Measurements from ENCODE around the gene PGC.

DNA sequence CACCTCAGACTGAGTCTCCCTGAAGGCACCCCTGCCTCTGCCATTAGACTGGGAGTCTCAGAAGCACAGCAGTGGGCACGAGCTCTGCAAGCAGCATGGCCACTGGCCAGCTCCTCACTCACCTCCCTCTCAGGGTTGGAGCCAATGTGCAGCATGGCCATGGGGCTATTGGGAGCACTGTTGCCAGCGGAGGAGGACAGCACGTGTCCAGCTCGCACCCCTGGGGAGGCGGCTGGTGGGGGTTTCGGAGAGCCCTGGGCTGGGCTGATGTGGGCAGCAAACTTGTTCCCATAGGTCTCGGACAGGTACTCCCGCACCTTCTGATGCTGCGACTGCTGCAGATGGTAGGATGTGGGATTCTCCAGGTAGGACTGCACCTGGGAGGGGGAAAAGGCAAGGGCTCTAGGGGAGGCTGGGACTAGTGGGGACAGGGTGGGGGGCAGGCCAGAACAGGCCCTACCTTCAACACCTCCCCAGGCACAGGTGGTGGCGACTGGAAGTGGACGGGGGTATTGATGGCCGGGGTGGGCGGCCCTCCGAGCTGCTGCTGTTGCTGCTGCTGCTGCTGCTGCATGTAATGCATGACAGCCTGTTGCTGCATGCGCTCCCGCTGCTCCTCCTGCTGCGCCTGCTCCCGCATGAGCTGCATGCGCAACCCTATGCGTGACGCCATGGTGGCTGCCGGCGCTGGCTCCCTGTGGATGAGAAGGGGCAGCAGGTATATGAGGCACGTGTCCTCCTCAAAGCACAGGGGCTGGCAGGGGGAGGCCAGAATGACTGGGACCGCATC, 56.5 kb downstream of the PGC start:
- no peak for TF ChIP-seq POLR2A (IDR thresholded peaks at IDR 0.05)
- TF ChIP-seq, protein P1, sequence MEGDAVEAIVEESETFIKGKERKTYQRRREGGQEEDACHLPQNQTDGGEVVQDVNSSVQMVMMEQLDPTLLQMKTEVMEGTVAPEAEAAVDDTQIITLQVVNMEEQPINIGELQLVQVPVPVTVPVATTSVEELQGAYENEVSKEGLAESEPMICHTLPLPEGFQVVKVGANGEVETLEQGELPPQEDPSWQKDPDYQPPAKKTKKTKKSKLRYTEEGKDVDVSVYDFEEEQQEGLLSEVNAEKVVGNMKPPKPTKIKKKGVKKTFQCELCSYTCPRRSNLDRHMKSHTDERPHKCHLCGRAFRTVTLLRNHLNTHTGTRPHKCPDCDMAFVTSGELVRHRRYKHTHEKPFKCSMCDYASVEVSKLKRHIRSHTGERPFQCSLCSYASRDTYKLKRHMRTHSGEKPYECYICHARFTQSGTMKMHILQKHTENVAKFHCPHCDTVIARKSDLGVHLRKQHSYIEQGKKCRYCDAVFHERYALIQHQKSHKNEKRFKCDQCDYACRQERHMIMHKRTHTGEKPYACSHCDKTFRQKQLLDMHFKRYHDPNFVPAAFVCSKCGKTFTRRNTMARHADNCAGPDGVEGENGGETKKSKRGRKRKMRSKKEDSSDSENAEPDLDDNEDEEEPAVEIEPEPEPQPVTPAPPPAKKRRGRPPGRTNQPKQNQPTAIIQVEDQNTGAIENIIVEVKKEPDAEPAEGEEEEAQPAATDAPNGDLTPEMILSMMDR (IDR thresholded peaks at IDR 0.05) = no peak

Data from Peyer's patch (tissue), 4 donors.